Testis (tissue), 2 donors: ENCODE data around the gene PIP5KL1.

Source experiments
- POLR2A ChIP-seq: fragments of 450-650 bp; IDR thresholded peaks from one replicate; pipeline ENCODE4 v1.6.1; 2017; ENCODE audit warnings: antibody characterized with exemption, mild to moderate bottlenecking, moderate library complexity
- TF ChIP-seq, protein P1 (sequence below), 3 experiments: fragments of 450-650 bp in 2 of 3; fragments of 200-600 bp in 1 of 3; sonication (generic) in 1 of 3; IDR thresholded peaks; one replicate each; pipeline ENCODE4 v1.5.1; 2016 to 2019; ENCODE audit warnings: antibody characterized with exemption in 3 of 3, mild to moderate bottlenecking in 2 of 3, moderate library complexity in 1 of 3

DNA sequence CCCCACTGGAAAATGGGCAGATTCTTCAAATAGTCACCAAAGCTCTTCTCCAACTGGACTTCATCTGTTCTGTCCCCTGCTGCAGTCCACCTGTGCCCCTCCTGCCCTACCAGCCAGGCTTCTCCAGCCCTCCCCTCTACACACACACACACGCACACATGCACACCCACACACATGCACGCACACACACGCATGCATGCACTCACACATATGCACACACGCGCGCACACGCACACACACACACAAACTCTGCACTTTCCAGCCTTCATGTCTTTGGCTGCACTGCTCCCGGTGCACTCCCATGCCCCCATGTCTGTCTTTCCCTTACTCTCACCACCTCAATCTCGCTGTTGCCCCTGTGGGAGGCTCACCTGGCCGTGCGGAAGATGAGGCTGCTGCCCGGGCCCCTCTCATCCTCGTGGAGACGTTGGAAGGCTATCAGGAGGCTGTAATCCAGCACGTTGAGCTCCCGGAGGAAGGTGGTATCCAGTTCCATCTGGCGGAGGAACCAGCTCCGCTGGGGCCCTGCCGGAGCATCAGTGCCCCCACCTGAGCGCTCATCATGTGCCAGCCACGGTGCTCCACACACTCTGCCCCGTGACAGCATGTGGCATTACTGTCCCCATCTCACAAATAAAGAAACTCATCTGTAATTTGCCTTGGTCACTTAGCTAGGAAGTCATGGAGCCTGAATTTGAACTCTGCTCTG, 5.7 kb downstream of the PIP5KL1 start:
- TF ChIP-seq, protein P1, sequence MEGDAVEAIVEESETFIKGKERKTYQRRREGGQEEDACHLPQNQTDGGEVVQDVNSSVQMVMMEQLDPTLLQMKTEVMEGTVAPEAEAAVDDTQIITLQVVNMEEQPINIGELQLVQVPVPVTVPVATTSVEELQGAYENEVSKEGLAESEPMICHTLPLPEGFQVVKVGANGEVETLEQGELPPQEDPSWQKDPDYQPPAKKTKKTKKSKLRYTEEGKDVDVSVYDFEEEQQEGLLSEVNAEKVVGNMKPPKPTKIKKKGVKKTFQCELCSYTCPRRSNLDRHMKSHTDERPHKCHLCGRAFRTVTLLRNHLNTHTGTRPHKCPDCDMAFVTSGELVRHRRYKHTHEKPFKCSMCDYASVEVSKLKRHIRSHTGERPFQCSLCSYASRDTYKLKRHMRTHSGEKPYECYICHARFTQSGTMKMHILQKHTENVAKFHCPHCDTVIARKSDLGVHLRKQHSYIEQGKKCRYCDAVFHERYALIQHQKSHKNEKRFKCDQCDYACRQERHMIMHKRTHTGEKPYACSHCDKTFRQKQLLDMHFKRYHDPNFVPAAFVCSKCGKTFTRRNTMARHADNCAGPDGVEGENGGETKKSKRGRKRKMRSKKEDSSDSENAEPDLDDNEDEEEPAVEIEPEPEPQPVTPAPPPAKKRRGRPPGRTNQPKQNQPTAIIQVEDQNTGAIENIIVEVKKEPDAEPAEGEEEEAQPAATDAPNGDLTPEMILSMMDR (IDR thresholded peaks at IDR 0.05), result no peak
- no peak for TF ChIP-seq POLR2A
